ENCODE data around the gene GPR87. TPM values are rescaled to one million over a fixed set of nuclear protein-coding genes. Genes with fewer than 3 reads are reported as not detected.

The GPR87 gene
- total and polyA plus RNA-seq, 12 donors = not detected

GRCh38 chr3:151259664-151260063, 57.0 kb downstream of the GPR87 start:
- no peak for DNase-seq
- no peaks in the 10 kb centered on the region for H3K27me3 ChIP-seq
- H3K4me3 ChIP-seq = no peak overlapping the region
- H3K27ac ChIP-seq = no peak overlapping the region
- no peaks in the 10 kb centered on the region for H3K36me3 ChIP-seq (replicated peaks in 1 of 2)
- intact Hi-C loops (cut with DNase I) = no loop called here
- 74 to 78% (median 76%) methylated on average over 3 of the region's 3 CpGs for WGBS, 4 donors
- no peaks in the 10 kb centered on the region for H3K9me3 ChIP-seq (replicated peaks in 1 of 3)
- H3K4me1 ChIP-seq (replicated peaks in 1 of 2) = no peaks in the 10 kb centered on the region
- TF ChIP-seq POLR2A (IDR thresholded peaks at IDR 0.05) (no peak), CTCF (IDR thresholded peaks at IDR 0.05) (no peak)

GRCh38 chr3:151256749-151257148, 59.9 kb downstream of the GPR87 start:
- H3K27ac ChIP-seq = no peak overlapping the region
- WGBS, 4 donors = 66 to 81% (median 74%) methylated on average over 1 of the region's 1 CpG
- H3K27me3 ChIP-seq = no peaks in the 10 kb centered on the region
- DNase-seq = no peak
- H3K36me3 ChIP-seq (replicated peaks in 1 of 2) = no peaks in the 10 kb centered on the region
- no peak overlapping the region for H3K4me3 ChIP-seq
- H3K9me3 ChIP-seq (replicated peaks in 1 of 3) = no peaks in the 10 kb centered on the region
- intact Hi-C loops (cut with DNase I) = no loop called here
- H3K4me1 ChIP-seq (replicated peaks in 1 of 2) = no peaks in the 10 kb centered on the region
- TF ChIP-seq POLR2A (IDR thresholded peaks at IDR 0.05) (no peak), CTCF (IDR thresholded peaks at IDR 0.05) (no peak)

- intact Hi-C loops (cut with DNase I) = no loop called here
- no peaks in the 10 kb centered on the region for H3K9me3 ChIP-seq (replicated peaks in 1 of 3)
- H3K4me3 ChIP-seq = no peak overlapping the region
- no peaks in the 10 kb centered on the region for H3K36me3 ChIP-seq (replicated peaks in 1 of 2)
- no peak for DNase-seq
- no peak for TF ChIP-seq POLR2A (IDR thresholded peaks at IDR 0.05)
- no peak for TF ChIP-seq CTCF (IDR thresholded peaks at IDR 0.05)
- peaks cover 0 to 8% of the 10 kb centered on the region in 2 donors for H3K4me1 ChIP-seq (replicated peaks in 1 of 2)
- H3K27ac ChIP-seq = no peak overlapping the region
- no peaks in the 10 kb centered on the region for H3K27me3 ChIP-seq
- 59 to 72% (median 69%) methylated on average over 3 of the region's 3 CpGs for WGBS, 4 donors
Observed at GRCh38 chr3:151248772-151249337, 67.8 kb downstream of the GPR87 start.

Other genes starting within 250 kb of the GPR87 start
- gene MED12L, start 231.2 kb downstream of the GPR87 start, total RNA-seq = 10 to 100 TPM in 4 of 9 donors, 1 to 10 TPM in 5; 2.7 to 25.0 (median 8.8) TPM
- 1 to 10 TPM in 2 of 3 donors, under 1 TPM in 1; 0.77 to 4.6 (median 1.6) TPM for gene MED12L, start 231.2 kb downstream of the GPR87 start, polyA plus RNA-seq
- 1 to 10 TPM in 1 of 9 donors, under 1 TPM in 6, not detected in 2; 0.06 to 1.3 (median 0.41) TPM for gene GPR171, start 113.6 kb downstream of the GPR87 start, total RNA-seq
- gene GPR171, start 113.6 kb downstream of the GPR87 start, polyA plus RNA-seq = 1 to 10 TPM in 1 of 3 donors, under 1 TPM in 2; 0.44 to 2.0 (median 0.64) TPM
- 1 to 10 TPM in 1 of 9 donors, under 1 TPM in 7, not detected in 1; 0.17 to 2.4 (median 0.58) TPM for gene P2RY14, start 38.3 kb downstream of the GPR87 start, total RNA-seq
- under 1 TPM; 0.40 to 0.57 (median 0.57) TPM for gene P2RY14, start 38.3 kb downstream of the GPR87 start, polyA plus RNA-seq
- gene P2RY13, start 12.7 kb upstream of the GPR87 start, total RNA-seq = 1 to 10 TPM in 8 of 9 donors, under 1 TPM in 1; 0.66 to 6.0 (median 2.4) TPM
- gene P2RY13, start 12.7 kb upstream of the GPR87 start, polyA plus RNA-seq = 1 to 10 TPM; 1.2 to 2.7 (median 1.7) TPM
- gene P2RY12, start 67.9 kb upstream of the GPR87 start, total RNA-seq = 10 to 100 TPM in 2 of 9 donors, 1 to 10 TPM in 7; 1.8 to 13.2 (median 4.3) TPM
- gene P2RY12, start 67.9 kb upstream of the GPR87 start, polyA plus RNA-seq = 1 to 10 TPM in 1 of 3 donors, under 1 TPM in 2; 0.37 to 2.3 (median 0.56) TPM
- gene IGSF10, start 144.2 kb upstream of the GPR87 start, total RNA-seq = 10 to 100 TPM in 4 of 9 donors, 1 to 10 TPM in 4, under 1 TPM in 1; 0.67 to 33.7 (median 8.8) TPM
- 1 to 10 TPM; 5.1 to 6.5 (median 5.6) TPM for gene IGSF10, start 144.2 kb upstream of the GPR87 start, polyA plus RNA-seq

All from adrenal gland (tissue), 12 donors.